ENCODE data around the gene CTF1.

DNA sequence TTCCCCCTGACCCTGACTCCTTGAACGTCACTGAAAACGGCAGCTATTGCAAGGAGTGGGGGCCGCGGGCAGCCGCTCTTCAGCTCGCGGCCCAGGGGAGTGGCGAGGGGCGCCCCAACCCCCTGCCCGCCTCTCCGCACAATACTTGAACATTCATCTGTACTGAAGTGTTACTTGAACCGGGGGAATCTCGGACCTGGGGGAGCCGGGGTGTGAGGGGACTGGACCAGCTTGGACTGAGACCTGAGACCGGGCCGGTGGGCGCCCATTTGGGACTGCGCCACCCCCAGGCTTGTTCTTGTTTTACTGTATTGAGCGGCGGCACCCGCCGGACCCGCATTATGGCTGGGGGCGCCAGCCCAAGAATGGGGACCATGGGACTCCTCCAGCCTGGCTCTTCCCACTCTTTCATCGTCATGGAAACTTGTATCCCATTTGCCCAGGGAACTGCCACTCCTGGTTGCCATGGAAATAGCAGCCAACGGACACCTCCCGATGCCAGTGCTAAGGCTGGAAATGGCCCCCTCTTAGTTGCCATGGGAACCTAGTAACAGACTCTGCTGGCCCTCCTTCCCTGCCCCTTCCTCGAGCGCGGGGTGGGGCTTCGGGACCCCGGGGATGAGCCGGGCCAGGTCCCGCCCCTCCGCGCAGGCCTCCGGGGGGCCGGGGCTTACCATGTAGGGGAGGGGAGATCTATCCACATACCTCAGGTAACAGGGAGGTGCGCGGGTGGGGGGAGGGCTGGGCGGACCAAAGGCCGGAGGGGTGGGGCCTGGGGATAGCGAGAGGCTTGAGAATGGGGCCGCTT lies 51.6 kb downstream of the CTF1 start:
- TF ChIP-seq, protein P1, sequence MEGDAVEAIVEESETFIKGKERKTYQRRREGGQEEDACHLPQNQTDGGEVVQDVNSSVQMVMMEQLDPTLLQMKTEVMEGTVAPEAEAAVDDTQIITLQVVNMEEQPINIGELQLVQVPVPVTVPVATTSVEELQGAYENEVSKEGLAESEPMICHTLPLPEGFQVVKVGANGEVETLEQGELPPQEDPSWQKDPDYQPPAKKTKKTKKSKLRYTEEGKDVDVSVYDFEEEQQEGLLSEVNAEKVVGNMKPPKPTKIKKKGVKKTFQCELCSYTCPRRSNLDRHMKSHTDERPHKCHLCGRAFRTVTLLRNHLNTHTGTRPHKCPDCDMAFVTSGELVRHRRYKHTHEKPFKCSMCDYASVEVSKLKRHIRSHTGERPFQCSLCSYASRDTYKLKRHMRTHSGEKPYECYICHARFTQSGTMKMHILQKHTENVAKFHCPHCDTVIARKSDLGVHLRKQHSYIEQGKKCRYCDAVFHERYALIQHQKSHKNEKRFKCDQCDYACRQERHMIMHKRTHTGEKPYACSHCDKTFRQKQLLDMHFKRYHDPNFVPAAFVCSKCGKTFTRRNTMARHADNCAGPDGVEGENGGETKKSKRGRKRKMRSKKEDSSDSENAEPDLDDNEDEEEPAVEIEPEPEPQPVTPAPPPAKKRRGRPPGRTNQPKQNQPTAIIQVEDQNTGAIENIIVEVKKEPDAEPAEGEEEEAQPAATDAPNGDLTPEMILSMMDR (IDR thresholded peaks at IDR 0.05), result no peak
- TF ChIP-seq POLR2A (IDR thresholded peaks at IDR 0.05), result no peak

All from lower leg skin (tissue), 3 donors.